WTC11 (cell line): ENCODE results near the gene MYMK. TPM values are rescaled to one million over a fixed set of nuclear protein-coding genes. Genes with fewer than 3 reads are reported as not detected.

Source experiments
- ATAC-seq: fragments of 200-7000 bp; cut with Tn5 transposase; 2 replicates; pipeline ENCODE4 v1.10.0; 2021; ENCODE audit warnings: mild to moderate bottlenecking, moderate library complexity
- CTCF ChIA-PET: fragments of 300-600 bp; sonication (Branson Sonifier 250); formaldehyde crosslinking; loops from one replicate; lab custom pipeline; 2021; ENCODE audit warnings: antibody characterized with exemption; lab: Charles Lee
- POLR2A ChIA-PET: fragments of 350-600 bp; sonication (Branson Sonifier 250); formaldehyde crosslinking; loops from one replicate; lab custom pipeline; 2021; ENCODE audit warnings: antibody characterized with exemption; lab: Charles Lee
- DNase-seq: peaks from one replicate; pipeline ENCODE4 v3.0.0; 2021; ENCODE audit warnings: low spot score
- H3K27ac Mint-ChIP-seq: 2 replicates; pipeline ENCODE4 v1.8.0; 2021; ENCODE audit warnings: mixed read lengths
- H3K27me3 Mint-ChIP-seq: 2 replicates; pipeline ENCODE4 v1.8.0; 2021; ENCODE audit warnings: low read depth, mild to moderate bottlenecking, moderate library complexity, mixed read lengths
- H3K36me3 Mint-ChIP-seq: 2 replicates; pipeline ENCODE4 v1.8.0; 2021; ENCODE audit warnings: mixed read lengths
- H3K4me1 Mint-ChIP-seq: 2 replicates; pipeline ENCODE4 v1.8.0; 2022; ENCODE audit warnings: mixed read lengths
- H3K4me3 Mint-ChIP-seq: 2 replicates; pipeline ENCODE4 v1.8.0; 2021; ENCODE audit warnings: mild to moderate bottlenecking, moderate library complexity, mixed read lengths
- H3K9me3 Mint-ChIP-seq: 2 replicates; pipeline ENCODE4 v1.8.0; 2021; ENCODE audit warnings: mixed read lengths
- ARID4B ChIP-seq: sonication (generic); formaldehyde crosslinking; IDR thresholded peaks from 2 replicates; pipeline ENCODE4 v1.8.0; 2023; ENCODE audit warnings: missing genetic modification reagents, mild to moderate bottlenecking, borderline replicate concordance
- ATF1 ChIP-seq: sonication (generic); formaldehyde crosslinking; IDR thresholded peaks from 2 replicates; pipeline ENCODE4 v1.8.1; 2023; ENCODE audit warnings: mild to moderate bottlenecking, moderate library complexity, missing genetic modification reagents
- CBFB ChIP-seq: sonication (generic); formaldehyde crosslinking; IDR thresholded peaks from 2 replicates; pipeline ENCODE4 v1.8.1; 2022; ENCODE audit warnings: mild to moderate bottlenecking, low read depth, missing genetic modification reagents
- FOXP1 ChIP-seq: sonication (generic); formaldehyde crosslinking; IDR thresholded peaks from 2 replicates; pipeline ENCODE4 v1.8.0; 2022; ENCODE audit warnings: missing genetic modification reagents, mild to moderate bottlenecking, moderate library complexity, borderline replicate concordance
- GABPB1 ChIP-seq: sonication (generic); formaldehyde crosslinking; IDR thresholded peaks from 2 replicates; pipeline ENCODE4 v1.8.1; 2023; ENCODE audit warnings: mild to moderate bottlenecking, missing genetic modification reagents
- JAZF1 ChIP-seq: fragments of 250-450 bp; sonication (Bioruptor Pico); IDR thresholded peaks from 2 replicates; pipeline ENCODE4 v1.9.0; 2021; ENCODE audit warnings: moderate library complexity, mild to moderate bottlenecking, inconsistent platforms
- MYBL2 ChIP-seq: sonication (generic); formaldehyde crosslinking; IDR thresholded peaks from 2 replicates; pipeline ENCODE4 v1.8.1; 2023; ENCODE audit warnings: mild to moderate bottlenecking, moderate library complexity, missing genetic modification reagents
- NFATC4 ChIP-seq: fragments of 250-450 bp; sonication (Bioruptor Pico); IDR thresholded peaks from 2 replicates; pipeline ENCODE4 v1.9.0; 2021; ENCODE audit warnings: mild to moderate bottlenecking
- NR2C2 ChIP-seq: sonication (generic); formaldehyde crosslinking; IDR thresholded peaks from 2 replicates; pipeline ENCODE4 v1.8.0; 2022; ENCODE audit warnings: mild to moderate bottlenecking, missing genetic modification reagents
- NR3C1 ChIP-seq: sonication (generic); formaldehyde crosslinking; conservative IDR thresholded peaks from 2 replicates; pipeline ENCODE4 v1.8.1; 2023; ENCODE audit warnings: low read depth, mild to moderate bottlenecking, missing genetic modification reagents
- SP1 ChIP-seq: sonication (generic); formaldehyde crosslinking; conservative IDR thresholded peaks from 2 replicates; pipeline ENCODE4 v1.8.1; 2022; ENCODE audit warnings: missing genetic modification reagents
- TEAD4 ChIP-seq: sonication (generic); formaldehyde crosslinking; IDR thresholded peaks from 2 replicates; pipeline ENCODE4 v1.8.0; 2022; ENCODE audit warnings: mild to moderate bottlenecking, missing genetic modification reagents
- ZBTB21 ChIP-seq: sonication (generic); formaldehyde crosslinking; IDR thresholded peaks from 2 replicates; pipeline ENCODE4 v1.8.1; 2023; ENCODE audit warnings: mild to moderate bottlenecking, missing genetic modification reagents, borderline replicate concordance
- ZNF121 ChIP-seq: sonication (generic); formaldehyde crosslinking; IDR thresholded peaks from 2 replicates; pipeline ENCODE4 v1.8.0; 2023; ENCODE audit warnings: missing genetic modification reagents
- ZNF138 ChIP-seq: sonication (generic); formaldehyde crosslinking; conservative IDR thresholded peaks from 2 replicates; pipeline ENCODE4 v1.8.1; 2022; ENCODE audit warnings: mild to moderate bottlenecking, moderate library complexity, missing genetic modification reagents
- total RNA-seq: library from RNA; stranded (reverse); gene quantifications from 3 replicates; pipeline ENCODE4 v1.2.3, GENCODE V29; 2021
- TF ChIP-seq, protein P1 (sequence below): fragments of 250-450 bp; sonication (Bioruptor Pico); IDR thresholded peaks from 2 replicates; pipeline ENCODE4 v1.9.0; 2021; ENCODE audit warnings: mild to moderate bottlenecking
- TF ChIP-seq, protein P2 (sequence below): sonication (generic); formaldehyde crosslinking; IDR thresholded peaks from 2 replicates; pipeline ENCODE4 v1.8.1; 2023; ENCODE audit warnings: mild to moderate bottlenecking, missing genetic modification reagents, moderate library complexity
- TF ChIP-seq, protein P3 (sequence below): sonication (generic); formaldehyde crosslinking; IDR thresholded peaks from 2 replicates; pipeline ENCODE4 v1.8.1; 2023; ENCODE audit warnings: mild to moderate bottlenecking, missing genetic modification reagents

The MYMK gene
- total RNA-seq, 1 experiment from 2014 or later, result not detected

DNA sequence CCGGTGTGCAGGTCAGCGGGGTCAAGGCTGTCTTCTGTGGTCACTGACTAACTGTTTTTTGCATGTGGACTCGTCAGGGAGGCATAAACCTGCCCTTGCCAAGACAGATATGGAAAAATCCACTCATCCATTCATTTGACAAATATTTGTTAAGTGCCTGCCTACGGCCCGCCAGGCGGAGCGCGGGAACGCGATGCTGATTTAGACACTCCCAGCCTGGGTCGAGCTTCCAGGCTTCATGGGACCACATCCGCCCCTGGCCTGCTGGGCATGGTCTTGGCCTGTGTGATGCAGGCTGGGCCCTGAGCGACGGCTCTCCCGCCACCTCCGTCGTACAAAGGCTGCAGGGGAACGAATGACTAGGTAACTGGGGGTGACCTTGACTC, 18.1 kb downstream of the MYMK start:
- Mint-ChIP-seq H3K36me3 (peaks cover 9% of the 10 kb centered on the region; the same call in 1 of the 2 replicates), H3K27me3 (peaks cover 4% of the 10 kb centered on the region), H3K27ac (no peak overlapping the region), H3K4me1 (peaks cover 10% of the 10 kb centered on the region), H3K9me3 (peaks cover 19% of the 10 kb centered on the region), H3K4me3 (no peak overlapping the region)
- DNase-seq, result no peak
- ATAC-seq, result no peak
- ChIA-PET CTCF (no interaction called here), POLR2A (no interaction called here)
- TF ChIP-seq ZNF138 (no peak), NR2C2 (no peak), ATF1 (no peak), MYBL2 (CRISPR knock-in tag) (no peak), JAZF1 (CRISPR knock-in tag) (no peak)
- TF ChIP-seq, protein P1, sequence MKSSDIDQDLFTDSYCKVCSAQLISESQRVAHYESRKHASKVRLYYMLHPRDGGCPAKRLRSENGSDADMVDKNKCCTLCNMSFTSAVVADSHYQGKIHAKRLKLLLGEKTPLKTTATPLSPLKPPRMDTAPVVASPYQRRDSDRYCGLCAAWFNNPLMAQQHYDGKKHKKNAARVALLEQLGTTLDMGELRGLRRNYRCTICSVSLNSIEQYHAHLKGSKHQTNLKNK (CRISPR knock-in tag), result no peak

DNA sequence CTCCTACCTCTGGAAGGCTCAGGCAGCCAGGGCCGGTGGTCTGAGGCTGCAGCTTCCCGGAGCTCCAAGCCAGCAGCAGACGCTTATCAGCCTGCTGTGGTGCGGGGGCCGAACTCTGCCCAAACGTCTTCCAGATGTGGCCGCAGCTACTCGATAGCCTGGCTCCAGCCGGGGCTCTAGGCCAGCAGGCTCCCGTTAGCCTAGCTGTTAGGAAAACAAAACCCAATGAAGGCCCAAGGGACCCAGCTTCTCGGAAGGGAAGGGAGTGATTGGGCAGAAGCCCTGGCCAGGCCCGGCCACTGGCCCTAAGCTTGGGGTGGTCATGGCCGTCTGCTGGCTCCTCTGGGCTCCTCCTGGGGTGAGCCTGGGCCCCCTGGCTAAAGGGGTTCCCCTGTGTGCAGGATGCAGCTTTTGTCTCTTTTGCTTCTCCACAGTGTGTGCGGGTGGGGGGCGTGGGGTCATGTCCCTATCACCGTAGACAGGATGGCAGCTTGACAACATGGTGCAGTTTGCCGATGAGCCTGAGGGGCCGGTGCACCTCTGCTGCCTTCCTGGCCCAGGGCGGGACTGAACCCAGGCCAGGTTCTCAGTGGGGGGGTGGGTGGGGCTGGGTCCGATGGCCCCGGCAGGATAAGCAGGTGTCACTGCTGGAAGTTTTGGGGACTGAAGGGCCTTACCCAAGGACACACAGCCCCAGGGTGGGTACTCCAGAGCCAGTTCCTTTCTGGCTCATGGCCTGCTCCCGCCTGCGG, 18.7 kb downstream of the MYMK start:
- no peak overlapping the region for H3K27ac Mint-ChIP-seq
- peaks cover 10% of the 10 kb centered on the region for H3K4me1 Mint-ChIP-seq
- TF ChIP-seq GABPB1 (0 out of 2 replicates have a peak, but pooled peaks have one; percentile 12), CBFB (CRISPR knock-in tag) (no peak), NFATC4 (no peak), ZNF121 (CRISPR knock-in tag) (no peak)
- TF ChIP-seq, protein P2, sequence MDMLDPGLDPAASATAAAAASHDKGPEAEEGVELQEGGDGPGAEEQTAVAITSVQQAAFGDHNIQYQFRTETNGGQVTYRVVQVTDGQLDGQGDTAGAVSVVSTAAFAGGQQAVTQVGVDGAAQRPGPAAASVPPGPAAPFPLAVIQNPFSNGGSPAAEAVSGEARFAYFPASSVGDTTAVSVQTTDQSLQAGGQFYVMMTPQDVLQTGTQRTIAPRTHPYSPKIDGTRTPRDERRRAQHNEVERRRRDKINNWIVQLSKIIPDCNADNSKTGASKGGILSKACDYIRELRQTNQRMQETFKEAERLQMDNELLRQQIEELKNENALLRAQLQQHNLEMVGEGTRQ (CRISPR knock-in tag), result no peak
- TF ChIP-seq, protein P3, sequence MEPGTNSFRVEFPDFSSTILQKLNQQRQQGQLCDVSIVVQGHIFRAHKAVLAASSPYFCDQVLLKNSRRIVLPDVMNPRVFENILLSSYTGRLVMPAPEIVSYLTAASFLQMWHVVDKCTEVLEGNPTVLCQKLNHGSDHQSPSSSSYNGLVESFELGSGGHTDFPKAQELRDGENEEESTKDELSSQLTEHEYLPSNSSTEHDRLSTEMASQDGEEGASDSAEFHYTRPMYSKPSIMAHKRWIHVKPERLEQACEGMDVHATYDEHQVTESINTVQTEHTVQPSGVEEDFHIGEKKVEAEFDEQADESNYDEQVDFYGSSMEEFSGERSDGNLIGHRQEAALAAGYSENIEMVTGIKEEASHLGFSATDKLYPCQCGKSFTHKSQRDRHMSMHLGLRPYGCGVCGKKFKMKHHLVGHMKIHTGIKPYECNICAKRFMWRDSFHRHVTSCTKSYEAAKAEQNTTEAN (CRISPR knock-in tag), result no peak
- H3K27me3 Mint-ChIP-seq, result peaks cover 6% of the 10 kb centered on the region
- H3K9me3 Mint-ChIP-seq, result peaks cover 25% of the 10 kb centered on the region
- no peak for ATAC-seq
- H3K36me3 Mint-ChIP-seq, result peaks cover 9% of the 10 kb centered on the region; the same call in 1 of the 2 replicates
- no peak for DNase-seq
- POLR2A ChIA-PET, result no interaction called here
- H3K4me3 Mint-ChIP-seq, result no peak overlapping the region
- CTCF ChIA-PET, result no interaction called here

DNA sequence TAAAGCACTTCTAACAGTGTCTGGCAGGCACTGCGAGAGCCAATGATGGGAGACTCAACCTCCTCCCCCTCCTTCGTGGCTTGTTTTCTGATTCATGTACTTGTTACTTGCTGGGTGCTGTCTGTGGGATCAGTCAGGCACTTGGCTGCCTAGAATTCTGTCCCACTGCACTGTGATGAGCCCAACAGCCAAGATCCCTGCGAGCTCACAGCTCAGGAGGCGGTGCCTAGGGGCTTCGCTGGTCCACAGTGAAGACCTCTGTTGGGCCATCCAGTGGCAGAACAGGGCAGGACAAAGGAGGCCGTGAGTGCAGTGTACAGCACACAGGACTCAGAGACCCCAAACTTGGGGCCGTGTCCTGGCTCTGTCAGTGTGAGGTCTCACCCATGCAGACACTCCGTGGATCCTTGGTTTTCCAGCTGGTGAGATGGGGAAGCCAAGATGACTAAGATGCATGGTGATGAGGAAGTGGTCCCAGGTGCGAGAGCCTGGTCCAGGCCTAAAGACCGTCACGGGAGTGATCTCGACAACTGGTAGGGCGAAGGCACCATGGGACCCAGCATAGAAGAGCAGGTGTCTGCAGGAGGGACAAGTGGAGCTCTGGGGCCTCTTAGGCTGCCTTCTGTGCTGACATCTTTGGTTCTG, 19.5 kb downstream of the MYMK start:
- Mint-ChIP-seq H3K4me1 (peaks cover 10% of the 10 kb centered on the region), H3K27ac (no peak overlapping the region), H3K27me3 (peaks cover 7% of the 10 kb centered on the region), H3K36me3 (peaks cover 9% of the 10 kb centered on the region; the same call in 1 of the 2 replicates), H3K4me3 (no peak overlapping the region), H3K9me3 (peaks cover 30% of the 10 kb centered on the region)
- ChIA-PET POLR2A (no interaction called here), CTCF (interaction anchor here (1.1 to 1.2 kb wide), 2 partner anchors 21 to 22 kb away, joined by 3 to 4 read pairs; no protein-coding TSS in a partner anchor)
- ATAC-seq, result no peak
- DNase-seq, result no peak
- TF ChIP-seq SP1 (CRISPR knock-in tag) (no peak), NR3C1 (CRISPR knock-in tag) (no peak), FOXP1 (CRISPR knock-in tag) (0 out of 2 replicates have a peak, but pooled peaks have one; percentile 46), ZNF121 (CRISPR knock-in tag) (0 out of 2 replicates have a peak, but pooled peaks have one; percentile 35), ZBTB21 (no peak)

- H3K27me3 Mint-ChIP-seq, result peaks cover 7% of the 10 kb centered on the region
- H3K9me3 Mint-ChIP-seq, result peaks cover 37% of the 10 kb centered on the region
- no peak overlapping the region for H3K4me3 Mint-ChIP-seq
- POLR2A ChIA-PET, result no interaction called here
- DNase-seq (no peak), ATAC-seq (no peak)
- H3K4me1 Mint-ChIP-seq, result no peaks in the 10 kb centered on the region
- peaks cover 9% of the 10 kb centered on the region; the same call in 1 of the 2 replicates for H3K36me3 Mint-ChIP-seq
- CTCF ChIA-PET, result no interaction called here
- no peak overlapping the region for H3K27ac Mint-ChIP-seq
- TF ChIP-seq SP1 (CRISPR knock-in tag) (no peak), ARID4B (CRISPR knock-in tag) (no peak), TEAD4 (CRISPR knock-in tag) (no peak)
These were observed 22.6 kb downstream of the MYMK start for GRCh38 chr9:133502112-133502511.
